T1000 (cell line): ENCODE measurements around the gene CDON.

ENCODE experiments used
- DNase-seq: peaks from one replicate; lab custom pipeline; 2025; ENCODE audit warnings: mixed read lengths; lab: John Stamatoyannopoulos, UW

CDON gene

GRCh38 chr11:126062679-126063506, at the start of gene CDON:
CDON (minus strand) TSS chr11:126062866; CDS start chr11:126023476, 39,390 bp downstream.
- DNase-seq, result peak; percentile 73

- DNase-seq, result no peak
Measured at GRCh38 chr11:126111458-126112116, 48.9 kb upstream of the CDON start.

GRCh38 chr11:126109941-126110731, 47.5 kb upstream of the CDON start:
- DNase-seq, result no peak

GRCh38 chr11:126106594-126107328, 44.1 kb upstream of the CDON start:
- DNase-seq, result no peak

- no peak for DNase-seq
Measured at GRCh38 chr11:126105748-126106080, 43.0 kb upstream of the CDON start.

- DNase-seq, result no peak
Measured at GRCh38 chr11:126105022-126105747, 42.5 kb upstream of the CDON start.

GRCh38 chr11:126104420-126104819, 41.8 kb upstream of the CDON start:
- no peak for DNase-seq

- DNase-seq, result no peak
Measured at GRCh38 chr11:126103150-126103549, 40.5 kb upstream of the CDON start.

- no peak for DNase-seq
Measured at GRCh38 chr11:126102436-126102981, 39.8 kb upstream of the CDON start.

GRCh38 chr11:126101930-126102283, 39.2 kb upstream of the CDON start:
- DNase-seq, result no peak

- DNase-seq, result no peak
Measured at GRCh38 chr11:126101251-126101929, 38.7 kb upstream of the CDON start.

- no peak for DNase-seq
Measured at GRCh38 chr11:126100716-126101115, 38.0 kb upstream of the CDON start.

- no peak for DNase-seq
Measured at GRCh38 chr11:126098204-126098769, 35.6 kb upstream of the CDON start.

- DNase-seq, result no peak
Measured at GRCh38 chr11:126095745-126096144, 33.1 kb upstream of the CDON start.

GRCh38 chr11:126090452-126090851, 27.8 kb upstream of the CDON start:
- DNase-seq, result no peak

GRCh38 chr11:126088999-126089398, 26.3 kb upstream of the CDON start:
- no peak for DNase-seq

GRCh38 chr11:126086248-126086647, 23.6 kb upstream of the CDON start:
- no peak for DNase-seq

- DNase-seq, result no peak
Measured at GRCh38 chr11:126084608-126084912, 21.9 kb upstream of the CDON start.

GRCh38 chr11:126083829-126084607, 21.4 kb upstream of the CDON start:
- DNase-seq, result no peak
